GM21390 (cell line): ENCODE data around the gene PDE10A.

Source experiments
- ATAC-seq: cut with Tn5 transposase; IDR thresholded peaks from one replicate; pipeline ENCODE4 v1.9.1; 2021; ENCODE audit not compliant: unreplicated experiment

The PDE10A gene

GRCh38 chr6:165426892-165427291, 236.1 kb downstream of the PDE10A start:
- no peak for ATAC-seq

GRCh38 chr6:165422192-165422591, 240.8 kb downstream of the PDE10A start:
- ATAC-seq, result no peak

- ATAC-seq, result no peak
Observed at GRCh38 chr6:165417278-165417865, 245.7 kb downstream of the PDE10A start.

- no peak for ATAC-seq
Observed at GRCh38 chr6:165404697-165405096, 258.3 kb downstream of the PDE10A start.

GRCh38 chr6:165404296-165404695, 258.7 kb downstream of the PDE10A start:
- ATAC-seq, result no peak

- no peak for ATAC-seq
Observed at GRCh38 chr6:165403006-165403595, 259.9 kb downstream of the PDE10A start.

GRCh38 chr6:165401092-165401491, 261.9 kb downstream of the PDE10A start:
- no peak for ATAC-seq

- no peak for ATAC-seq
Observed at GRCh38 chr6:165390475-165390874, 272.6 kb downstream of the PDE10A start.

GRCh38 chr6:165389534-165389933, 273.5 kb downstream of the PDE10A start:
- ATAC-seq, result no peak

GRCh38 chr6:165383323-165383722, 279.7 kb downstream of the PDE10A start:
- no peak for ATAC-seq

GRCh38 chr6:165376100-165376499, 286.9 kb downstream of the PDE10A start:
- ATAC-seq, result no peak

GRCh38 chr6:165365371-165365770, 297.7 kb downstream of the PDE10A start:
- ATAC-seq, result no peak

- no peak for ATAC-seq
Observed at GRCh38 chr6:165345700-165346099, 317.3 kb downstream of the PDE10A start.

- no peak for ATAC-seq
Observed at GRCh38 chr6:165340532-165340931, 322.5 kb downstream of the PDE10A start.

GRCh38 chr6:165325609-165326008, 337.4 kb downstream of the PDE10A start:
- ATAC-seq, result no peak

GRCh38 chr6:165321555-165322145, 341.4 kb downstream of the PDE10A start:
- no peak for ATAC-seq

GRCh38 chr6:165321150-165321549, 341.9 kb downstream of the PDE10A start:
- no peak for ATAC-seq

GRCh38 chr6:165317723-165318122, 345.3 kb downstream of the PDE10A start:
- no peak for ATAC-seq

- no peak for ATAC-seq
Observed at GRCh38 chr6:165308926-165309731, 353.9 kb downstream of the PDE10A start, which contains the start of gene C6orf118. Gene C6orf118, minus strand, starts transcription at chr6:165309605. Its CDS starts 19 bp downstream, at chr6:165309586.

GRCh38 chr6:165306955-165307354, 356.1 kb downstream of the PDE10A start:
- no peak for ATAC-seq

GRCh38 chr6:165301372-165302246, 361.4 kb downstream of the PDE10A start:
- ATAC-seq, result no peak
